AG20443 (cell line): Measurements from ENCODE around the gene ATP2B2.
"Not testable (repeated sequence)": the region's sequence is repeated elsewhere in the genome, so short reads cannot be mapped to it uniquely, and the experiment has no call there.

ENCODE experiments used
- DNase-seq: peaks from one replicate; pipeline ENCODE4 v3.0.0; 2012; ENCODE audit warnings: low spot score, mixed read lengths

The ATP2B2 gene

DNA sequence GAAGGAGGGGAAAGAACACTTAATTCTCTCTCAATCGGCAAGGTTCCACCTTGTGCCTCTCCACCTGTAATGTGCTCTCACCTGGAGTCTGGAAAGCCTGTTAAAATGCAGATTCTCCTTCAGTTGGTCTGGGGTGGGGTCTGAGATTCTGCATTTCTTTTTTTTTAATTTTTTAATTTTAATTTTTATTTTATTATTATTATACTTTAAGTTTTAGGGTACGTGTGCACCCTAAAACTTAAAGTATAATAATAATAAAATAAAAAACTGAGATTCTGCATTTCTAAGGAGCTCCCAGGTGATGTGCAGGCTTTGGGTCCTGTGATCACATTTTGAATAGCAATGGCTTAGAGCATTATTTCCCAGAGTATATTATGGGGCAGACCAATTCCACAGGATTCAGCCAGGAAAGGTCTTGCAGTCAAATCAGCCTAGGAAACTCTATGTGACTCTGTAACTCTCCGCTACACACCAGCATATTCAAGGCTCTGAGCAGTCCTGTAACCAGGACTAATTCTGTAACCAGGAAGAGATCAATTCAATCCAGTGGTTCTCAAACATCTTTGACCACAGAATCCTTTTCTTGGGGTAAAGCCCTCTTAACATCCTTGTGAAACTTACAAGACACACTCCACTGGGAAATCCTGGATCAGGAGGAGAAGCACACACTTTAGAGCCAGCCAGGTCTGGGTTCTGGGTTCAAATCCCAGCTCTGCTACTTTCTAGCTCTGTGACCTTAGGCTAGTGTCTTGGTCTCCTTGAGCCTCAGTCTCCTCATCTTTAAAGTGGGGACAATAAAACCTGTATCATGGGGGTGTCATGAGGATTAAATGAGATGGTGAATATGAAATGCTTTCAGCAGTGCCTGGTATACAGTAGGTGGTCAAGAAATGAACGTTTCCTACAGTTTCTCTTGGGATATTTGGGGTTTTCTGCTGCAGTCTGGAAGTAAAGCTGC lies 122.2 kb downstream of the ATP2B2 start:
- no peak for DNase-seq

DNA sequence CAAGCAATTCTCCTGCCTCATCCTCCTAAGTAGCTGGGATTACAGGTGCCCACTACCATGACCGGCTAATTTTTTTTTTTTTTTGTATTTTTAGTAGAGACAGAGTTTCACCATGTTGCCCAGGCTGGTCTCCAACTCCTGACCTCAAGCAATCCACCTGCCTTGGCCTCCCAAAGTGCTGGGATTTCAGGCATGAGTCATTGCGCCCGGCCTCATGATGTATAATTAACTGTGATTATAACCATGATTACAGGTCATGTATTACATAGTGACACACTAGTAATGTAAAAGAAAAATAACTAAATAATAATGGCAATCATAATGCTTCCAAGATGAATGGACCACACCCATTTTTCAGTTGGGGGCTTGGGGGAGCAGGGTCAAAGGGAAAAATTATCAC lies 122.9 kb downstream of the ATP2B2 start:
- not testable (repeated sequence) for DNase-seq

GRCh38 chr3:10381336-10381735 lies 124.0 kb downstream of the ATP2B2 start:
- no peak for DNase-seq

- peak; percentile 84 for DNase-seq
These were observed 124.5 kb downstream of the ATP2B2 start for GRCh38 chr3:10380906-10381305.

DNA sequence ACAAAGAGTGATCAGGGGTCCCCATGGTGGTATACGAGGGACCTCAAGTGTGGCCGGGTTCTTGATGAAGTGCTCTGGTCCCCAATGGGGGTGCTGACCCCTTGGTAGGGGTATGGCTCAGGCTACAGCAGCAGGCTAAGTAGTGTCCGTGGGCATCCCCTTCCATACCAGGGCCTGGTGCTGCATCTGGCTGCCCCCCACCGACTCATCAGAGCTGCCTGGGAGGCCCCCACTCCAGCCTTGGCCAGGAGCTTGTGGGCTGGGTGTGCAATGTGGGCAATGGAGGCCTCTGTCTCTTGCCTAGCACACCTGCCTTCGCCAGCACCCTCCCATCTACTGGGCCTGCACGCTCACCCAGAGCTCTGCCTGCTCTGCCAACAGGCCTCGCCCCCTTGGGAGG lies 125.4 kb downstream of the ATP2B2 start:
- DNase-seq: no peak

DNA sequence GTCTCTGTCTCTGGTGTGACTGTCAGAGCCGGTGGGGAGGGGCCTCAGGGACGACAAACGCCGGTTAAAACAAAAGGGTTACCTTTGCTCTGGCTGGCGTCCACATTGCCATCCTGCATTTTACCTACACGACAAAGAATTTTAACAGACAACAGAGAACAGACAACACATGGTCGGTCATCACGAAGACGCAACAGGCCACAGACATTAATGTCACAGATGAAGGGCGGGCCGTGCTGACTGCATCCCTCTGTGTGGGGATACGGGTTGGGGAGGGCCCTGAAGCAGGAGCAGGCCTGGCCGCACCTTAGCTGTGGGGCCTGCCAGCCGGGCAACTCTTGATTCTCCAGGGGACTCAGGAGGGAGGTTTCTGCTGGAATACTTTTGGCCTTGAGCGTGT lies 126.2 kb downstream of the ATP2B2 start:
- DNase-seq: no peak

GRCh38 chr3:10378742-10379141 lies 126.6 kb downstream of the ATP2B2 start:
- DNase-seq: no peak

DNA sequence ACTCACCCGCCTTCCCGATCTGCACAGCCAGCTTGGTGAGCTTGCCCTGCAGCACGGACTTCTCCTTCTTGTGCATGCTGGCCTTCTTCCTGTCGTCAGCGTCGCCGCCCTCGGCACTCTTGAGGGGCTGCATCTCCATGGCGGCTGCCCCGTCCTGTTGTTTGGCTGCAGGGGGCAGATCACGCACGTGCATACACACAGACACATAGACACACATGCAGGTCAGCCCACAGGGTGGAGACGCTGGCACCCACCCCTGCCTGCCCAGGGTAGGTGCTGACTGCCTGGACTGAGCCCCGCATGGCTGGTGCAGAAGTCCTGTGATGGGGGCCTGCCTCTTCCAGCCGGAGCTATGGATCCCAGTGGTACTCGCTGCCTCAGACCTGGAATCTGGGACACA lies 127.1 kb downstream of the ATP2B2 start:
- DNase-seq: no peak

GRCh38 chr3:10377148-10377725 lies 128.1 kb downstream of the ATP2B2 start:
- DNase-seq: no peak

DNA sequence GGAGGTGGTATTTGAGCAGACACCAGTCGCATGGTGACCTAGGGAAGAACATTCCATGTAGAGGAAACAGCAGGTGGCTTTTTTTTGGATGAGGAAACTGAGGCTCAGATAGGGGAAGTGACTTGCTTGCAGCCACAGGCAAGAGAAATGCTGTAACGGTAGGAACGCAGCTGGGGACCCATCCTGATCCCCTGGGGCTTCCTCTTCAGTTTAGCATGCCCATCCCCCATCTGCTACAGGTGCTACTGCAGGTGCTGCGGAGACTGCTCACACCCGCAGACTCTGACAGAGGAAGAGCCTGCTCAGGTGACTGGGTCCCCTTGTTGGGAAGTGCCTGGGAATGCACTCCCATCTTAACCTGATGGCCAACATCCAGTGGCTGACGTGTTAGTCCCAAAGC lies 129.0 kb downstream of the ATP2B2 start:
- no peak for DNase-seq

GRCh38 chr3:10375296-10376053 lies 129.9 kb downstream of the ATP2B2 start:
- DNase-seq: no peak

DNA sequence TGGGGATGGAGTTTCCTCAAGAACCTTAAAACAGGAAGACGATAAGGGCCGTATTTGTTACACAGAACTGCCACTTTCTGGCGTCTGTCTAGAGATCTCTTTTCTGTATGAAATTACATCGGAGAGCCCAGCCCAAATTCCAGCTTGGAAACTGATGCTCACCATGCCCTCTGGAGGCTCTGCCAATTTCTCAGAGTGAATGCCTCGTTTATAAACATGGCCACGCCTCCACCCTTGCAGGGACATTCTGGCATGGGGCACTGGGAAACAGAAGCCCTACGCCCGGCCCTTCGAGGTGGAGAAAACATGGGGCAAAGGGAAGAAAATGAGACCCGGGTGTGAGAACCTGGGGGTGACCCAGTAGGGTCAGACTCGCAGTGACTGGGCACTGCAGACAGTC lies 131.1 kb downstream of the ATP2B2 start:
- DNase-seq: no peak

- peak; percentile 44 for DNase-seq
These were observed 131.6 kb downstream of the ATP2B2 start for GRCh38 chr3:10373686-10374261.

DNA sequence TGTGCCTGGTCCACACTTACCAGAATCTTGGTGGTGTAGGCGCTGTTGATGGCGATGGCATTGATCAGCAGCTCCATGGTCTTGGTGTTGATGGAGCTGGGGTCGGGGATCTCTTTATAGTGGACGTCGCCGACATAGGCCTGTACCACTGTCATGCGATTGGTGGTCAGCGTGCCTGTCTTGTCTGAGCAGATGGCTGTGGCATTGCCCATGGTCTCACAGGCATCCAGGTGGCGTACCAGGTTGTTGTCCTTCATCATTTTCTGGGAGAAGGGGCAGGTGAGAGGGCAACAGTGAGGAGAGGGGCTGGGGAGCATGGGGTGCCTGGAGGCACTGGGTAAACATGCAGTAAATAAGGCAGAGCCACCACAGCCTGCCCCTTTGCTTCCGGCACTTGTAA lies 133.6 kb downstream of the ATP2B2 start:
- no peak for DNase-seq

DNA sequence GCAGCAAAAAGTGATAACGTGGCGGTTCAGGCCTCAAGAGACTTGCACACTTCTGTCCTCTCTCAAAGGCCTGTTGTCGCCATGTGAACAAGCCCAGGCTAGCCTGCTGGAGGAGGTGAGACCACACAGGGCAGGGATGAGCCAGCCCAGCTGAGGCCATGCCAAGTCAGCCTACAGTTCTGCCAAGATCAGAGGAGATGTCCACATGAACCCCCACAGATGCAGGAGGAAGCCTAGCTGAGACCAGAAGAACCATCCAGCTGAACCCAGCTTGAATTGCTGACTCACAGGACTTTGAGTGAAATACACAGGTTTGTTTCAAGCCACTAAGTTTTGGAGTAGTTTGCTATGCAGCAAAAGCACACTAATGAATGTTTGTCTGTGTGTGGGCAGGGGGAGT lies 134.2 kb downstream of the ATP2B2 start:
- no peak for DNase-seq

DNA sequence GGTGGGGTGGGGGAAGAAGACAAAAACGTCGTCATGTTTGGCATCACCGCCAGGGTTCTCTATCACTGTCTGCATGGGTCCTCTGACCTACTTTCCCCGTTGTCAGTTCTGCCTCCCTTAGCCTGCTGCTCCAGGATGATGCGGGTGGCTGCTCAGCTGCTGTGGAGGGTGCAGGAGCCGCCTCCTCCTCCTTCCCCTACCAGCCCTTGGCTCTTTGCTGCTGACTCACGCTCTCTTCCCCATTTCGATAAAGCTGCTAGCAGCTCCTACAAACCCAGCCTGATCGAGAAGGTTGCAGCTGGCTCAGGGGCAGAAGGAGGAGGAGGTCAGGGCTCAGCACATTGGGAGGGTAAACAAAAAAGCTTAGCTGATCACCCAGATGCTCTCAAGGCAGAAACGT lies 135.0 kb downstream of the ATP2B2 start:
- peak; percentile 72 for DNase-seq

DNA sequence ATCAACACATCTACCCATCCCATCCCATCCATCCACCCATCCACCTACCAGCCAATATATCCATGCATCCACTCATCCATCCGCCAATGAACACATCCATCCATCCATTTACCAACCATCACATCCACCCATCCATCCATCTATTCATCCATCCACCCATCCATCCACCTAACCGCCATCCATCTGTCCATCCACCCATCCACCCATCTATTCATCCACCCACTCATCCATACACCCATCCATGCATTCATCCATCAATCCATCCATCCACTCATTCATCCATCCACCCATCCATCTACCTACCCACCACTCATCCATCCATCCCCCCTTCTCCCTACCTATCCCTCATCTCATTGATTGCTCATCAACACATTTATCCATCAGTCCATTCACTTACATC lies 136.9 kb downstream of the ATP2B2 start:
- no peak for DNase-seq

- no peak for DNase-seq
These were observed 137.9 kb downstream of the ATP2B2 start for GRCh38 chr3:10367506-10367905.

DNA sequence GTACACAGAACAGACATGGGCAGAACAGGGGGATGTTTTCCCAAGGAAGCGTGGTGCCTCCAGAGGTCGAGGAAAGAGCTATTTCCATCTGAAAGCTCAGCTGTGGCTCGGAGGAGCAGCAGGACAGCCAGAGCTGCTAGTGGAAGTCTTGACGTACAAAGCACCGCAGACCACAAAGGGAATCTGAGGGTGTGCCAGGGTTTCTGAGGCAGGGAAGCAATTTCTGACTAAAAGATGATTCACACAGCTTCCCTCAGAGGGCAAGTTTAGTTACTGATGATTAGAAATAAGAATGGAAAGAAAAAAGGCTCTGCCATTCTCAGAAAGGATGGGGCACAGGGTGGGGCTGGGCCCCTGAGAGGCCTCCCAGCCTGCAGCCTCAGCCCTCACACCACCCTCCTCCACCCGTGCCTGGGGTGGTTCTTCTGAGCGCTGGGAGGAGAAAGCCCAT lies 138.7 kb downstream of the ATP2B2 start:
- peak; percentile 95 for DNase-seq

DNA sequence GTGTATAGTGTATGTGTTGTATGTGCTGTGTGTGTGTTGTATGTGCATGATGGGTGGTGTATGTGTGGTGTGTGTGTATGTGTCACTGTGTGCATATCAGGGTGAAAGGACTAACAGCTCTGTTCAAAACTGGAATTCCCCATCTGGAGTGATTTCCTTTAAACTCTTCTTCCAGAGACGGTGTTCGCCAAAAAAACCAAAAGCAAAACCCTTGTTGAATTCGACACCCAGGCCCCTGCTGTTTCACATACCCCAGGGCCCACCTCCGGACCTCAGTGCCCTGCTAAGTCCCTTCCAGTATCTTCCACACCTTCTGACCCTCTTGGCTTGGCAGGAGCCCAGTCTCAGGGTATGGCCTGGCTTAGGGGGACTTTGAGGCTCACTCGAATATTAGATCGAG lies 139.6 kb downstream of the ATP2B2 start:
- no peak for DNase-seq

DNA sequence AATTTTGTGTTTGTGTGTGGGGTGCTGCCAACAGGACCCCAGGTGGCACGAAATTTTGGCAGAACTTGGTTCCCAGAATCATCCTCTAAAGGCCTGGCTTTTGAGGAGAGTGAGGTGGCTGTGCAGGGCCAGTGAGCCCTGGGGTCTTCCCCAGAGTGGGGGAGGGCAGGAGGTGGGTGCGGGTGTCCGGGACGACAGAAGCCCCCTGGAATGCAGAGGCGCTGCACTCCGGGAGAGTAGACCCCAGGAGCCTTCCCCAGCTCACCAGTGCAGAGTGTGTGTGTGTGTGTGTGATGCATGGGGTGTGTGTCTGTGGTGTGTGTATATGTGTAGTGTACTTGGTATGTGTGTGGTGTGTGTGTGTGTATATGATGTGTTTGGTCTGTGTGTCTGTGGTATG lies 140.1 kb downstream of the ATP2B2 start:
- DNase-seq: no peak

DNA sequence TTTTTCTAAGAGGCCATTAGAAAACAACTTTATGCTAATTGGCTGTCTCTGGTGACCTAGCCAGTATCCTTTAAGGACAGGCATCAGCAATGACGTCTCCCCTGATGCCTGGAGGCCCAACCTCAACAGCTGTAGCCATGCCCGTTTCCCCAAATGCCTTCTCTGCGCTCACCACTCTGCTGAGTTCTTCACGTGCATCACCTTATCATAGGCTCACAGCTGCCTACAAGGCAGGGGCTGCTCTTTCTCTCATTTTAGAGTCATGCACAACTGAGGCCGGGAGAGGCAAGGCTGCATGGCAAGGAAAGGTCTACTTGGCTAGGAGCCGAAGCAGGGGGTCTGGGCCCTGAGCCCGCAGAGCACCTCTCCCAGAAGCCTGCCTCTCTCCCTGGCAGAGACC lies 140.6 kb downstream of the ATP2B2 start:
- DNase-seq: no peak
